MCF 10A (cell line): ENCODE results near the gene SOX10. TPM values are rescaled to one million over a fixed set of nuclear protein-coding genes. Genes with fewer than 3 reads are reported as not detected.

ENCODE experiments used
- BruUV-seq: library from RNA; stranded (reverse); fragments of 400-500 nt; replicated peaks from 2 replicates; lab custom pipeline; 2021; lab: Mats Ljungman, UMichigan
- CTCF ChIA-PET: fragments of 300-600 bp; sonication (Branson Sonifier 250); formaldehyde crosslinking; extraction: SDS; loops from one replicate; lab custom pipeline; 2021; ENCODE audit warnings: antibody characterized with exemption, inconsistent platforms; lab: Yijun Ruan, JAX
- POLR2A ChIA-PET: fragments of 300-600, 350-650 bp; sonication (Branson Sonifier 250); formaldehyde crosslinking; extraction: SDS; loops from one replicate; lab custom pipeline; 2020; ENCODE audit warnings: antibody characterized with exemption, inconsistent platforms; lab: Yijun Ruan, JAX
- DNase-seq: peaks from one replicate; pipeline ENCODE4 v3.0.0-alpha.2; 2018; ENCODE audit not compliant: unreplicated experiment
- H3K27ac Mint-ChIP-seq: one replicate; pipeline ENCODE4 v1.8.0; 2022; ENCODE audit warnings: mild to moderate bottlenecking, low read depth, mixed read lengths; ENCODE audit not compliant: unreplicated experiment
- H3K27me3 Mint-ChIP-seq: one replicate; pipeline ENCODE4 v1.8.0; 2022; ENCODE audit warnings: mixed read lengths; ENCODE audit not compliant: insufficient read depth, unreplicated experiment
- H3K36me3 Mint-ChIP-seq: one replicate; pipeline ENCODE4 v1.8.0; 2022; ENCODE audit warnings: mild to moderate bottlenecking, moderate library complexity, mixed read lengths; ENCODE audit not compliant: insufficient read depth, unreplicated experiment
- H3K4me1 Mint-ChIP-seq: one replicate; pipeline ENCODE4 v1.8.0; 2022; ENCODE audit warnings: mixed read lengths; ENCODE audit not compliant: insufficient read depth, unreplicated experiment
- H3K4me3 Mint-ChIP-seq: one replicate; pipeline ENCODE4 v1.8.0; 2022; ENCODE audit warnings: mild to moderate bottlenecking, moderate library complexity, mixed read lengths; ENCODE audit not compliant: unreplicated experiment
- H3K9me3 Mint-ChIP-seq: one replicate; pipeline ENCODE4 v1.8.0; 2022; ENCODE audit warnings: mixed read lengths; ENCODE audit not compliant: unreplicated experiment
- CTCF ChIP-seq: fragments of 200-600 bp; IDR thresholded peaks from one replicate; pipeline ENCODE4 v1.8.0; 2022; ENCODE audit warnings: antibody characterized with exemption, mild to moderate bottlenecking; ENCODE audit not compliant: unreplicated experiment
- intact Hi-C: fragments of 100-400 bp; cut with micrococcal nuclease; formaldehyde crosslinking; loops from 2 replicates; pipeline ENCODE4 v1.14.1; 2022
- total RNA-seq: library from RNA; stranded (reverse); gene quantifications from 2 replicates; pipeline ENCODE4 v1.2.3, GENCODE V29; 2022

The SOX10 gene
- total RNA-seq, 1 experiment from 2014 or later = not detected

GRCh38 chr22:37998543-37998942, 14.2 kb upstream of the SOX10 start:
- Mint-ChIP-seq H3K36me3 (no peaks in the 10 kb centered on the region), H3K27ac (no peak overlapping the region), H3K27me3 (no peaks in the 10 kb centered on the region), H3K4me3 (no peak overlapping the region), H3K4me1 (peaks cover 52% of the 10 kb centered on the region), H3K9me3 (no peaks in the 10 kb centered on the region)
- CTCF ChIA-PET = no interaction called here
- no TSS peak for BruUV-seq
- DNase-seq = no peak
- intact Hi-C loops = no loop called here
- POLR2A ChIA-PET = interaction anchor here (1.1 to 1.9 kb wide), 2 partner anchors 93 to 112 kb away, joined by 3 to 4 read pairs; partner anchors contain the start of gene MICALL1
- no peak for TF ChIP-seq CTCF

- peaks cover 52% of the 10 kb centered on the region for H3K4me1 Mint-ChIP-seq
- POLR2A ChIA-PET = no interaction called here
- H3K27ac Mint-ChIP-seq = peak overlapping the region; percentile 76
- H3K9me3 Mint-ChIP-seq = no peaks in the 10 kb centered on the region
- H3K36me3 Mint-ChIP-seq = no peaks in the 10 kb centered on the region
- DNase-seq = no peak
- BruUV-seq = no TSS peak
- TF ChIP-seq CTCF = no peak
- H3K4me3 Mint-ChIP-seq = no peak overlapping the region
- CTCF ChIA-PET = no interaction called here
- intact Hi-C loops = no loop called here
- H3K27me3 Mint-ChIP-seq = no peaks in the 10 kb centered on the region
Measured at GRCh38 chr22:37996515-37997246, 12.3 kb upstream of the SOX10 start.

GRCh38 chr22:37996079-37996478, 11.7 kb upstream of the SOX10 start:
- H3K36me3 Mint-ChIP-seq = no peaks in the 10 kb centered on the region
- BruUV-seq = no TSS peak
- ChIA-PET POLR2A (no interaction called here), CTCF (no interaction called here)
- no peak overlapping the region for H3K4me3 Mint-ChIP-seq
- peak overlapping the region; percentile 35 for H3K27ac Mint-ChIP-seq
- H3K9me3 Mint-ChIP-seq = no peaks in the 10 kb centered on the region
- TF ChIP-seq CTCF = no peak
- intact Hi-C loops = no loop called here
- H3K27me3 Mint-ChIP-seq = no peaks in the 10 kb centered on the region
- DNase-seq = peak; percentile 68
- H3K4me1 Mint-ChIP-seq = peaks cover 48% of the 10 kb centered on the region

GRCh38 chr22:37995460-37995859, 11.1 kb upstream of the SOX10 start:
- Mint-ChIP-seq H3K27me3 (no peaks in the 10 kb centered on the region), H3K9me3 (no peaks in the 10 kb centered on the region), H3K4me1 (peaks cover 42% of the 10 kb centered on the region), H3K27ac (peak overlapping the region; percentile 35), H3K4me3 (no peak overlapping the region), H3K36me3 (no peaks in the 10 kb centered on the region)
- TF ChIP-seq CTCF = no peak
- DNase-seq = no peak
- ChIA-PET POLR2A (interaction anchor here (0.7 kb wide), 1 partner anchor 10 kb away, joined by 3 read pairs; no protein-coding TSS in a partner anchor), CTCF (interaction anchor here (0.6 to 1.4 kb wide), 2 partner anchors 10 to 132 kb away, joined by 5 to 7 read pairs; no protein-coding TSS in a partner anchor)
- BruUV-seq = no TSS peak
- intact Hi-C loops = no loop called here
